ENCODE data around the gene CARHSP1.

The CARHSP1 gene

DNA sequence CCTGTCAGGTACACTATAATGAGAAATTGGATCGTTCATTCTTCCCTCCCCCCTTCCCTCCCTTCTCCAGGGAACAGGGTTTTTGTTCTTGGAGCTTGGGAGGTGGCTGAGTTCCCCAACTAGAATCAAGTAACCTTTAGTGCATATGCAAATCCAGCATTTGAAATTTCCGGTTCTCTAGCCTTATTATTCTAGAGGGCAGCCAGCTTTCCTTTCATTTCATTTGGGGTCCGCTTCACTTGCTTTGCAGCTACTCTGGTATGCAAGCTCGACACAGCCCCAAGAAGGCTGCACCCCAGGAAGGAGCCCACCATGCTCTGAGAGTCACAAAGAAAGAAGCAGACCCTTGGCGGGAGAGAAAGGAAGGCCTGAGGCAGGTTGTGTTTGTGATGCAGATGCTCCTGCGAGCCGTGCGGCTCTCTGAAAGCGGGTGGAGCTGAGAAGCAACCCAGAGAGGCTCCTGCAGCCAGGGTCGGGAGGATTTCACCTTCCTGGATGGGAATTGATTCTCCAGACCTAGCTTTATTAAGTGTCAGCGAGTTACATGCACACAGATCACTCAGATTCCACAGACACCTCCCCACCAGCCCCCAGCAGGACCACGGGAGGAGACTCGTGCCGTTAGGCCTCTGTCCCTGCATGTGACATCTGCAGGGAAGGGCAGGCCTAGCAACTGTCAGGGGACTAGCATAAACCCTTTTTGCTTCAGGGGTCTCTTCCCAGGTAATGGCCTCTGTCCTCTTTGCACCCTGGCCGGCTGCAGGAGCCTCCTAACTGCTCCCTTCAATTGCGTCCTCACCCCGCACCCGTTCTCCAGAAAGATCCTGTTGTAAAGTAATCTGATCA is 36.7 kb downstream of the CARHSP1 start:
- no peak overlapping the region for H3K4me3 ChIP-seq (ENCODE audit: low read length)
- H3K4me2 ChIP-seq (ENCODE audit: low read length): peak overlapping the region; percentile 8
- no peaks in the 10 kb centered on the region for H3K27me3 ChIP-seq (ENCODE audit: insufficient read depth, low read length, poor library complexity)
- H3K18ac ChIP-seq (ENCODE audit: low read length): no peak overlapping the region
- H3K4me1 ChIP-seq (ENCODE audit: control insufficient read depth, low read depth, low read length): peaks cover 10% of the 10 kb centered on the region
- peak overlapping the region; percentile 34 for H3K9ac ChIP-seq (ENCODE audit: low read length)
- peak overlapping the region; percentile 65 for H3K56ac ChIP-seq (ENCODE audit: low read length)
- no peak overlapping the region for H3K4ac ChIP-seq (ENCODE audit: low read depth, low read length)
- no peak overlapping the region for H4K5ac ChIP-seq (ENCODE audit: low read length)
- H2BK5ac ChIP-seq (ENCODE audit: low read length): peak overlapping the region; percentile 13
- DNase-seq: peak; percentile 78
- H4K8ac ChIP-seq (ENCODE audit: low read depth, low read length): no peak overlapping the region
- no CpG with 5 or more reads among the region's 18 CpGs for WGBS (ENCODE audit: extremely low coverage, insufficient coverage, low lambda C conversion rate)
- H2BK120ac ChIP-seq (ENCODE audit: low read depth, low read length): no peak overlapping the region
- H3K79me2 ChIP-seq (ENCODE audit: control insufficient read depth, insufficient read depth, low read length): peaks cover 4% of the 10 kb centered on the region
- peaks cover 1% of the 10 kb centered on the region for H3K79me1 ChIP-seq (ENCODE audit: low read length)
- H3K23ac ChIP-seq (ENCODE audit: low read length): no peak overlapping the region
- H2AK5ac ChIP-seq (ENCODE audit: low read length): no peak overlapping the region
- peak overlapping the region; percentile 36 for H3K27ac ChIP-seq (ENCODE audit: low read depth, low read length)
- H3K36me3 ChIP-seq (ENCODE audit: control insufficient read depth, insufficient read depth, low read length): peaks cover 6% of the 10 kb centered on the region
- H2BK15ac ChIP-seq (replicated peaks; ENCODE audit: low read depth): no peak overlapping the region

DNA sequence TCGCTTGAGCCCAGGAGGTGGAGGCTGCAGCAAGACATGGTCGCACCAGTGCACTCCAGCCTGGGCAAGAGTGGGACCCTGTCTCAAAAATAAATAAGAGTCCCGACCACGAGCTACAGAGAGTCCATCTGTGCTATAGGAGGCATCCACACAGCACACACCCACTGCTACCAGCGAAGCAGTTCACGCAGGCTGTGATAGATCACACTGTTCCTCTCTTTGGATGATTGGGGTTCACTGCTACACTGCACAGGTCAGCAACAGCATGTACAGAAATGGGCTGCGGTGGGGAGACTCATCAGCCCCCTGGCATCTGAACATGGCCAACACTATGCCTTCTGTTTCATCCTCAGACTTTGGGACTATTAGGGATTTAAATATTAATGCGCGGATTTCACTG is 37.4 kb downstream of the CARHSP1 start:
- Histone ChIP-seq H3K56ac (ENCODE audit: low read length) (peak overlapping the region; percentile 52), H4K5ac (ENCODE audit: low read length) (no peak overlapping the region), H3K36me3 (ENCODE audit: control insufficient read depth, insufficient read depth, low read length) (peaks cover 6% of the 10 kb centered on the region), H3K27ac (ENCODE audit: low read depth, low read length) (no peak overlapping the region), H3K4me3 (ENCODE audit: low read length) (no peak overlapping the region), H2BK5ac (ENCODE audit: low read length) (no peak overlapping the region), H3K18ac (ENCODE audit: low read length) (no peak overlapping the region), H2AK5ac (ENCODE audit: low read length) (no peak overlapping the region), H3K27me3 (ENCODE audit: insufficient read depth, low read length, poor library complexity) (no peaks in the 10 kb centered on the region), H2BK120ac (ENCODE audit: low read depth, low read length) (no peak overlapping the region), H3K23ac (ENCODE audit: low read length) (no peak overlapping the region), H4K8ac (ENCODE audit: low read depth, low read length) (no peak overlapping the region), H3K4ac (ENCODE audit: low read depth, low read length) (no peak overlapping the region), H3K4me1 (ENCODE audit: control insufficient read depth, low read depth, low read length) (peaks cover 10% of the 10 kb centered on the region), H3K4me2 (ENCODE audit: low read length) (peak overlapping the region; percentile 8), H3K79me2 (ENCODE audit: control insufficient read depth, insufficient read depth, low read length) (peaks cover 4% of the 10 kb centered on the region), H2BK15ac (replicated peaks; ENCODE audit: low read depth) (no peak overlapping the region), H3K79me1 (ENCODE audit: low read length) (peaks cover 1% of the 10 kb centered on the region), H3K9ac (ENCODE audit: low read length) (peak overlapping the region; percentile 32)
- no peak for DNase-seq
- WGBS (ENCODE audit: extremely low coverage, insufficient coverage, low lambda C conversion rate): no CpG with 5 or more reads among the region's 9 CpGs

DNA sequence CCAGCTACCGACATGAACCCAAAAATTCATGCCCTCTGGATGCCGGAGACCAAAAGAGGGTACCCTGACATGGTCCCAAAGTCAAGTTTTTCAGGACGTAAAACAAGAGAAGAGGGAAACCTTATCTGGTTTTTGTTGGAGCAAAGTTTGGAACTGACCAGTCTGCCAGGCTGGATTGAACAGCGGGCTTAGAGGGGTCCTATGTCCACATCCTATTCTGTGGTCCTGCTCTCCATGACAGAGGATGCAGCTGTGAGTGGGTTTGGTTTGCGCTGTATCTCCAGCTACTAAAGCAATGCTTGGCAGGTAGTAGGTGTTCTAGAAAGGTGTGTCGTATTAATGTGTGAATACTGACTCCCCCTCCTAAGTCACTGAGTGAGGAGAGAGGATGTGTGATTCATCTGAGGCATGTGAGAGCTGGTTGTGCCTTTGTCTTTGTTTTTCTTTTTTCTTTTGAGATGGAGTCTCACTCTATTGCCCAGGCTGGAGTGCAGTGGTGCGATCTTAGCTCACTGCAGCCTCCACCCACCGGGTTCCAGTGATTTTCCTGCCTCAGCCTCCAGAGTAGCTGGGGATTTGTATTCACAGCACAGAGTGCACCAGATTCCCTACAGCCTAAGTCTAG is 40.2 kb downstream of the CARHSP1 start:
- Histone ChIP-seq H3K27ac (ENCODE audit: low read depth, low read length) (no peak overlapping the region), H3K4me2 (ENCODE audit: low read length) (no peak overlapping the region), H4K5ac (ENCODE audit: low read length) (no peak overlapping the region), H3K4me3 (ENCODE audit: low read length) (no peak overlapping the region), H2AK5ac (ENCODE audit: low read length) (no peak overlapping the region), H3K79me2 (ENCODE audit: control insufficient read depth, insufficient read depth, low read length) (peaks cover 4% of the 10 kb centered on the region), H2BK15ac (replicated peaks; ENCODE audit: low read depth) (no peak overlapping the region), H3K36me3 (ENCODE audit: control insufficient read depth, insufficient read depth, low read length) (peaks cover 6% of the 10 kb centered on the region), H2BK5ac (ENCODE audit: low read length) (no peak overlapping the region), H3K4me1 (ENCODE audit: control insufficient read depth, low read depth, low read length) (peaks cover 10% of the 10 kb centered on the region), H3K18ac (ENCODE audit: low read length) (no peak overlapping the region), H4K8ac (ENCODE audit: low read depth, low read length) (no peak overlapping the region), H3K4ac (ENCODE audit: low read depth, low read length) (no peak overlapping the region), H3K79me1 (ENCODE audit: low read length) (peaks cover 1% of the 10 kb centered on the region), H2BK120ac (ENCODE audit: low read depth, low read length) (no peak overlapping the region), H3K9ac (ENCODE audit: low read length) (no peak overlapping the region), H3K56ac (ENCODE audit: low read length) (no peak overlapping the region), H3K27me3 (ENCODE audit: insufficient read depth, low read length, poor library complexity) (no peaks in the 10 kb centered on the region), H3K23ac (ENCODE audit: low read length) (no peak overlapping the region)
- no peak for DNase-seq
- WGBS (ENCODE audit: extremely low coverage, insufficient coverage, low lambda C conversion rate): no CpG with 5 or more reads among the region's 8 CpGs

DNA sequence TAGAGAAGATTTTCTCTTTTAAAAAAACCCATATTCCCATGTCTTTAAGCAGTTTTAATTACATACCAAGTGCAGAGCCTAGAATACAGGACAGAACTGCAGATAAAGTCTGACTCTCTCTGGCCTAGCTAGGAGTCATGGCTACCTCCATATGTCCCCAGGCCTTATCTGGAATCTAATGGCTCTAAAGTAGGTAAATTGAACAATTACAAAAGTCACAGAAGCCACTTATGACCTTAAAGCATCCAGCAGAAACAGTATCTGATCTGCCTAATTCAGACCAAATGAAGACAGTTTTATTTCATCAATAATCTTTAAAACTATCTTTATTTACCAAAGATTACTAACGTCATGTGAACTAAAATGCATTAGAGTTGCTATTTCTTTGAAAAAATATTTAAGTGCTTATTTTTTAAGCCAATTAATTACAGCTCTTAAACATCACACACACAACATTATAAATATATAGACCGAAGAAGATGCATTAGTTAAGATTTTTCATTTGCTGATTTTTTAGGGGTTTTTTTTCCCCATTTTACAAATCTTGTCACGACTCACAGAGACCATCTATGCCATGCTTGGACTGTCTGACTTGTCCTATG is 42.4 kb downstream of the CARHSP1 start:
- Histone ChIP-seq H3K4ac (ENCODE audit: low read depth, low read length) (no peak overlapping the region), H3K4me2 (ENCODE audit: low read length) (no peak overlapping the region), H3K27ac (ENCODE audit: low read depth, low read length) (no peak overlapping the region), H2BK120ac (ENCODE audit: low read depth, low read length) (no peak overlapping the region), H3K4me1 (ENCODE audit: control insufficient read depth, low read depth, low read length) (peaks cover under 1% of the 10 kb centered on the region), H2AK5ac (ENCODE audit: low read length) (no peak overlapping the region), H3K27me3 (ENCODE audit: insufficient read depth, low read length, poor library complexity) (no peaks in the 10 kb centered on the region), H3K79me1 (ENCODE audit: low read length) (peaks cover 2% of the 10 kb centered on the region), H3K9ac (ENCODE audit: low read length) (no peak overlapping the region), H3K23ac (ENCODE audit: low read length) (no peak overlapping the region), H3K79me2 (ENCODE audit: control insufficient read depth, insufficient read depth, low read length) (no peaks in the 10 kb centered on the region), H3K18ac (ENCODE audit: low read length) (no peak overlapping the region), H4K5ac (ENCODE audit: low read length) (no peak overlapping the region), H3K4me3 (ENCODE audit: low read length) (no peak overlapping the region), H2BK15ac (replicated peaks; ENCODE audit: low read depth) (no peak overlapping the region), H3K36me3 (ENCODE audit: control insufficient read depth, insufficient read depth, low read length) (peaks cover 8% of the 10 kb centered on the region), H2BK5ac (ENCODE audit: low read length) (no peak overlapping the region), H3K56ac (ENCODE audit: low read length) (no peak overlapping the region), H4K8ac (ENCODE audit: low read depth, low read length) (no peak overlapping the region)
- no CpG with 5 or more reads among the region's 3 CpGs for WGBS (ENCODE audit: extremely low coverage, insufficient coverage, low lambda C conversion rate)
- no peak for DNase-seq

DNA sequence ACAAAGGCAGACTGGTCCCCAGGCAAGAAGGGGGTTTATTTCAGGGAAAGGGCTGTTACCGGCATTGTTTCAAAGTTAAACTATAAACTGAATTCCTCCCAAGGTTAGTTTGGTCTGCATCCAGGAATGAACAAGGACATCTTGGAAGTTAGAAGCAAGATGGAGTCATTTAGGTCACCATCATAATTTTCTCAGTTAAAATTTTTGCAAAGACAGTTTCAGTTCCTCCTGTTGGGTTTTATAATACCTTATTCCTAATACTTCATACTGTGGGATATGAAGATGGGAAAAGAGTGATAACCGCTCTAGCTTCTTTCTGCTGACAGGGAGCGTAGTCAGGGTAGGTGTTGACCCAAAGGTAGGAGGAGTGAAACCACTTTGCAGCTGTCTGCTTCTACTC is 46.4 kb downstream of the CARHSP1 start:
- peaks cover 6% of the 10 kb centered on the region for H3K36me3 ChIP-seq (ENCODE audit: control insufficient read depth, insufficient read depth, low read length)
- H4K5ac ChIP-seq (ENCODE audit: low read length): no peak overlapping the region

More for the DNA sequence above, 46.4 kb downstream of the CARHSP1 start:
- Histone ChIP-seq H2AK5ac (ENCODE audit: low read length) (no peak overlapping the region), H3K79me1 (ENCODE audit: low read length) (peaks cover 4% of the 10 kb centered on the region), H3K4me1 (ENCODE audit: control insufficient read depth, low read depth, low read length) (peaks cover 3% of the 10 kb centered on the region), H3K79me2 (ENCODE audit: control insufficient read depth, insufficient read depth, low read length) (no peaks in the 10 kb centered on the region), H3K4me2 (ENCODE audit: low read length) (no peak overlapping the region), H2BK120ac (ENCODE audit: low read depth, low read length) (no peak overlapping the region), H3K4me3 (ENCODE audit: low read length) (no peak overlapping the region), H3K9ac (ENCODE audit: low read length) (no peak overlapping the region), H3K4ac (ENCODE audit: low read depth, low read length) (no peak overlapping the region), H3K18ac (ENCODE audit: low read length) (no peak overlapping the region), H2BK5ac (ENCODE audit: low read length) (no peak overlapping the region), H3K27me3 (ENCODE audit: insufficient read depth, low read length, poor library complexity) (no peaks in the 10 kb centered on the region), H3K56ac (ENCODE audit: low read length) (no peak overlapping the region), H4K8ac (ENCODE audit: low read depth, low read length) (no peak overlapping the region), H2BK15ac (replicated peaks; ENCODE audit: low read depth) (no peak overlapping the region), H3K23ac (ENCODE audit: low read length) (no peak overlapping the region), H3K27ac (ENCODE audit: low read depth, low read length) (no peak overlapping the region)
- DNase-seq: no peak
- WGBS (ENCODE audit: extremely low coverage, insufficient coverage, low lambda C conversion rate): no CpG with 5 or more reads among the region's 3 CpGs

All from mesendoderm (in vitro differentiated cells).